GM18520 (cell line): ENCODE measurements around the gene ARFGAP3.

Experiments
- ATAC-seq: cut with Tn5 transposase; IDR thresholded peaks from one replicate; pipeline ENCODE4 v1.9.1; 2021; ENCODE audit not compliant: unreplicated experiment

The ARFGAP3 gene

DNA sequence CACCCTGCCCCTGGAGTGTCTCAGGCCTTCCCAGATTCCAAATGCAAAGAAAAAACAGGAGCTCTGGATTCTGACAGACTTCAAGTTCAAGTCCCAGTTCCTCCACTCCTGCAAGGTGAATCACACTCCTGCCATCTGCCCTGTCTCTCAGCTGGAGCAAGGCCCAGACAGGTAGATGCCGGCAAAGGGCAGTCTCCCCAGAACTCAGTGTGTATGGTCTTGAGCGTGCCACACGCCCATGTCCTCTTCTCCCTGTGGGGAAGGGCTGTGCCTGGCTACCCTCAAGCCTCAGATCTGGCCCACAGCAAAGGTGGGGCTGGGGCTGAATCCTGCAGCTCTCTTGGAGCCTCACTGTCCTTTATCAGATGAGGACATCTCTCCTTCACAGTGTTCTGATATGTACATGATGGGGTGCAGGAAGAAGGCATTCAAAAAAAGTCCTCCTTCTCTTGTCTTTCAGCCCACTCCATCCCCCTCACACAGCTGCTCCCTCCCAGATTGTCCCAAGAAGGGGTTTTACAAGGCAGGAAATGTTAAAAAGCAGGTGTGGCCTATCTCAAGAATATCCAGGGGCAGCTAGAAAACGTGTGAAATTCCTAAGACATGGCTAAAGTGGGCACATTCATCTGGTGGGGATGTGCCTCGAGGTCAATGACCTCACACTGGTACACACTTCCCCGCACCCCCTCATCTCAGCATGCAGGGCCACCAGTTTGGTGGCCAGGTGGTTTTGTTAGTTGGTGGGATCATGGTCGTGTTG lies 27.7 kb upstream of the ARFGAP3 start:
- no peak for ATAC-seq

DNA sequence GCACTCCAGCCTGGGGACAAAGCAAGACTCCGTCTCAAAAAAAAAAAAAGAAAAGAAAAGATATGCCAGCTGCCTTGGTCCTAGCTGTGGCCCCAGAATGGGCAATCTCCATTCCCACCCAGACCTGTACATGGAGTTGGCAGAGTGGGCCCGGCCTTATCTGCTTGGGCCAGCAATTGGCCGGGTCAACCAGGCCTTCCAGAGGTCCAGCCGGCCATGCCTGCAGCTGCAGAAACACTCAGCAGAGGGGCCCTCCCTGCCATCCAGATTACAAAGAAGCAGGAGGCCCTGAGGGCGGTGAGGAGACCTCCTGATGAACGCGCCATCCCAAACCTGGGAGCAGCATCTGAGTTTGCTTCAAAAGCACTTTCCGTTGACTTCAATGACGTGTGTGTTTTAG lies 26.9 kb upstream of the ARFGAP3 start:
- no peak for ATAC-seq

DNA sequence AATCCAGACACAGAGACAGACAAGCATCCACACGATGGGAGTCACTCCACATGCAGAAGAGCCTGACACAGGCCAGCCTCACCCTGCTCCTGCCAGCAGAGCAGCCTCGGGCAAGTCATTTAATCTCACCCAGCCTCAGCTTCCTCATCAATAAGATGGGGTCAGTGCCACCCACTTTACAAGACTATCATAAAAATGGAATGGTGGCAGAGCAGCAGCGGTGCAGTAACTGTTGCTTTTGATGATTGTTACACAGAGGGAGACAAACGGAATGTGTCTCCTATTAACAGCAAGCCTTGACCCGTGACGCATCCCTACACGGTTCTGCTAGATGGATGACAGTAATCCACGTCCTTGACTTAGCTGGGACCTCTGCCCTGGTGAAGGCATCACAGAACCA lies 26.0 kb upstream of the ARFGAP3 start:
- no peak for ATAC-seq

DNA sequence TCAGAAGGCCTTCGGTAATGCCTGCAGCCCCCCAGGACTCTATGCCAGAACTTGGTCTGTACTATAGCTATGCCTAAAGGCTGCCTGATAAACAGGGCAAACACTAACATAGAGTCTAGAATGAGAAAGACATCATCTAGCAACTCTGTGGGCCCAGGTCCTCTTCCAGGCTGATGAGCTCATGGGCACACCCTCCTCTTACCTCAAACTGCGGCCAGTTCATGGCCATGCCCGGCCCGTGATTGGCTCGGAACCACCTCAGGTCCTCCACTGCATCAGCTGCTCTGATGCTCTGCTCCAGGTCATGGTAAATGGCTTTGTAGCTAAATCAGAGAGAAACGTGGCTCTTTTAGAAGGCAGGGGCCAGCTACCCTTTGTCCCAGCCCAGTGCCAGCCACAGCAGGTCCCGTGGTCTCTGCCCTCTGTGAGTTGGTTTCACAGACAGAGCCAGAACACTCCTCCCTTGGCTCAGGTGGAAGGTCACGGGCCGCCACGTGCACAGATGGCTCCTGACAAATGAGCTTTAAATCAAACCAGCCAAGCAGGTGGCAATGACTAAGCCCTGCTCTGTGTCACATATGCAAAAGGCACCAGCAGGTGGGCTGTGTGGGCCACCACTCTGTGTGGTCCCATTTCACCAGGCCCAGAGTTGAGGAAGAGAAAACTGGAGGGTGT lies 25.0 kb upstream of the ARFGAP3 start:
- ATAC-seq: no peak

DNA sequence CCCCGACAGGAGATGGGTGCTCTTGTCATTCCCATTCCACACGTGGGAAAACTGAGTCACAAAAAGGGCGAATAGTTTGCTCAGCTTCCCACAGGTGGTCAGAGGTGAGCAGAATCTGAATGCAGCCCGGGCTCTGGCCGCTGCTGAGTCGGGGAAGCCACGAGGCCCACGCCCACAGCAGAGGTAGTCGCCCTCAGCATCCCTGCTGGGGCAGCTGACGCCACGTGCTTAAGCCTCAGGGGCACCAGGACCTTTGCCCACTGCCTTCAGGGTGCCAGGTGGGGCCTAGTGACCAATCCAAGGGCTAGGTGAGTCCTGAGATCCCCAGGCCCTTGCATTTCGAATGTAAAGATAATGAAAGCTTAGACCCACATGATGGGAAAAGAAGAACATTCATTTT lies 24.2 kb upstream of the ARFGAP3 start:
- ATAC-seq: no peak

DNA sequence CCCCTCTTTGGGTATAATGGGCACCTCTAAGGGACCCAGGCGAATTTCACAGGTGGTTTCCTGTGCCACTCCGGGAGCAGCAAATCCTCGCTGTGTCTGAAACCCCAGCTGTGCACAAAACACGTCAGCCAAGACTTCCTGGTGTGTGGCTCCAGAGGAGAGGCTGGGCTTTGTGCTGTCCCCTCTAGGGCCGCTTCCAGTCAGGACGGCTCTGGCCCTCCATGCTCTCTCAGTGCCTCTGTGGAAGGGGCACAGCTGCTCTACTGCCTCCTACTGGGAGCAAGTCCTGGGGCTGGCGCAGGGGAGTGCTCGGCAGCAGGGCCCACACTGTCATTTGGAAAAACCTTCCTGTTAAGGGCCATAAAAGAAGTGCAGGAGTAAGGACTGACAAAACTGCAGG lies 23.7 kb upstream of the ARFGAP3 start:
- no peak for ATAC-seq

DNA sequence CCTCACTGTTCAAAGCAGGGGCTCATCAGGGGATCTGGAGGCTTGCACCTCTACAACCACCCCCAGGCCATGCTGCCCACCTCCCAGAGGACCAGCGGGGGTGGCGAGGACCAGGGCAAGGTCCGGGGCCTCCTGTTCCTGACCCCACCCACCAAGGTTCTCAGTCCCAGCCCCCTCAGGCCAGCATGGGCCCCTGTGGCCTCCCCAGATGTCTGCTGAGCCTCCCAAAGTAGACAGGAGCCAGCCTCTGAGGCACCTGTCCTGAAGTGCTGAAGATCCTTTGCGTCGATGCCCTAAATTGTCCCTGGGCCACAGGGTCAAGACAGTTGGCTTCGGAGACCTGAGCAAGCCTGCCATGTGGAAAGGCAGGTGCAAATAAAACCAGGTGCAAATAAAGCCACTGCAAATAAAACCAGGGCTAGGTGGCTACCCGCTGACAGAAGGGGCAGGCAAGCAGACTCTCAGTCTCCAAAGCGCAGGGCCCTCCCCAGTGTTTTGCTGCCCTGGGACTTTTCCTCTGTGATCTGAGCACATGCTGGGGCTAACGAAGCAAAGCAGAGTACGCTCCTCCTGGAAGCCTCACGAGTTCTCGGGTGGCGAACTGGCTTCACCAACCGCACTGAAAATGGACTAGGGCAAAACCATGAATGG lies 22.4 kb upstream of the ARFGAP3 start:
- ATAC-seq: no peak

DNA sequence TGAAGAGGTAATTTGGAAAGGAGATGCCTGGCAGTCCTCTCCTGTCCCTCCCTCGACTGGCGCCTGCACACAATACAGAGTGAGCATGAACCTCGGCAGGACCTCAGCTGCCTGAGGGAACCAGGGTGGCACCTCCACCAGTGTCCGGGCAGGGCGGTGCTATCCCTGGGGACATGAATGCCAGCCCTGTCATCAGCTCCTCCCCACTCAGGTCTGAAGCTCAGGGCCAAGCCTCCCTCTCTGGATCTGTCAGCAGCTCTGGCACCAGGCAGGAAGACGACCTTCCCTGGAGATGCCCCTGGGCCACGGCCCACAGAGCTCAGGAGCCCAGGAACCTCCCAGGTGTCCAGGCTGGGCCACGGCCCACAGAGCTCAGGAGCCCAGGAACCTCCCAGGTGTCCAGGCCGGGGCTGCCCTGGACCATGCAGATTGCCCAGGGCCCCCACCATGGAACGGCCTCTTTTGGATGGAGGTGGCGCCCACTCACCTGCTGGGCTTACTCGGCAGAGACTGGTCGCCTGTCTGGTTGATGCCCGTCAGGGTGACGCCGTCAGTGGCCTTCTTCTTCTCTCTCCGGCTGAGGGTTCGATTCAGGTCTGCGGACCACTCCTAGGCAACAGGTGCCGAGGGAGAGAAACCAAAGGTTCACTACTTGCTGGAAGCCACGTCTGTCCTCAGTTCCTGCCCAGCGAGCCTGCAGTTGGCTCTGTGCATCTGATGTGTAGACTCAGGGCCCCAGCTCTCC lies 21.7 kb upstream of the ARFGAP3 start:
- no peak for ATAC-seq

DNA sequence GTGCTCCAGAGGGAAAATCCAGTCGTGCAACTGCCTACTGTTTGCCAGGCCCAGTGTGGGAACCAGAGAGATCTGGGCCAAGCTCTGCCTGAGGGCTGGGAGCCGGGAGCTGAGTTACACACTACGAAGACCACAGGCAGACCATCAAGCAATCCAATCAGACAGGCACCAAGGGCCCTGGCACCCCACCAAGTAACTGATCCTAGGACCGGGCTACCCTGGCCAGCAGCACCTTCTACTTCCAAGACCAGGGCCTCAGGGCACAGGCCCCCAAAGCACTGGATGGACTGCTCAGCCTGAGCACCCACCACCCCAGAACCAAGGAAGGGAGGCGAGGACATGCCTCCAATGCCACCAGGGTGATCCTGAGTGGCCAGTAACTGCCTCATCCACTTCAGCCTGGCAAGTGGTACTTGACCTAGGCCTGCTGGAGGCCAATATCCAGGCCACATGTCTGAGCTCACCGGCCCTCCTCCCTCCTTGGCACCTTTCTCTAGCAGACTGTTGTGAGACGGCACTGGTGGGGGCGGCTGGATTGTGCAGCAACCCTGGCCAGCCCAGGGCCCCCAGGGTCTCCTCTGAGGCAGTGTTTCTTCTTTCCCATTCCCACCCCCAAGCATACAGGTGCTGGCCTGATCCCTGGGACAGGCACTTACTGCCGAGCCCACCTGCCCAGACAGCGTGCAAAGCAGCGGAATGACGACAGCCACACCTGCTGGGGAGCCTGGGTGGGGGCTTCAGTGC lies 20.7 kb upstream of the ARFGAP3 start:
- no peak for ATAC-seq

DNA sequence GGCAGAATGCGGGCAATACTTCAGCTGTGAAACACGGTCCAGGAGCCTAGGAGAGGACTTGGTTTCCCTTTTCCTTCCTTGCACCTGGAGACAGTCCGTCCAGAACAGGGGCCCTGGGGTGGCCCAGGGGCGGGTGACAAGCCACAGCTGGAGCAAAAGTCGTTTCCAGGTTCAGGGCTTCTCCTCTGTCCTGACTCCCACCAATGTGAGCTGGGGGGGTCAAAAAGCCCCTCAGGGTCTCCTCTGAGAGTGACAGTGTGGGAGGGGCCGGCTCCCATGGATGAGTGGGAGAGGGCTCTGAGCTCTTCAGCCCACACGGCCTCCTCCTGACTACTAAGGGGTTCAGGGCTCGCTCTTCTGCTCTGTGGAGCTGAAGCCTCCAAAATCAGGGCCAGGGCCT lies 20.1 kb upstream of the ARFGAP3 start:
- ATAC-seq: no peak

DNA sequence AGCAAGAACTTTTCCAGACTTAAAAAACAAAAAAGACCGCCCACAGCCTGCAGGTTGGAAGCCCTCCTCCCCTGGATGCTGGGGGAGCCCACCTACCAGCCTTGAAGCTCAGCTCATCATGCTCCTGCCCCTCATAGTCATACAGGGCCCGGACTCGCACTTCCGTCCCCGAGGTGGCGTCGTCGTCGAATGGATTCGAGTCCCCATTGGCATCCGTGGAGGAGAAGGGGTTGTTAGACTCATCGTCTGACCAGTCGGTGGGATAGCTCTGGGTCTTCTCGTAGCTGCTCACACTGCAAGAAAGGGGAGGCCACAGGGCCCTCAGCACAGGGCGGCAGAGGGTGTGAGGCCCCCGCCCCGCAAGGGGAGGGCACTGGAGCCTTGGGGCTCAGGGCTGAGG lies 19.0 kb upstream of the ARFGAP3 start:
- ATAC-seq: no peak

DNA sequence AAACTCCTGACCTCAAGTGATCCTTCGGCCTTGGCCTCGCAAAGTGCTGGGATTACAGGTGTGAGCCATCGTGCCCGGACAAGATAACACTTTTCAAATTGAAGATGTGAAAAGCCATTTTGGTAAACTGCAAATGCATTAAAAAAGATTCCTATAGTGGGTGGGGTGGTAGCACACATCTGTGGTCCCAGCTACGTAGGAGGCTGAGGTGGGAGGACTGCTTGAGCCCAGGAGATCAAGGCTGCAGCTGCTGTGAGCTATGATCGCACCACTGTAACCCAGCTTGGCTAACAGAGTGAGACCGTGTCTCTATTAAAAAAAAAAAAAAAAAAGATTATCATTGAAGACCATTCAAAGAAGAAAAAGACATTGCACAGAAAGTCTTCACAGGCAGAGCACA lies 16.9 kb upstream of the ARFGAP3 start:
- no peak for ATAC-seq

DNA sequence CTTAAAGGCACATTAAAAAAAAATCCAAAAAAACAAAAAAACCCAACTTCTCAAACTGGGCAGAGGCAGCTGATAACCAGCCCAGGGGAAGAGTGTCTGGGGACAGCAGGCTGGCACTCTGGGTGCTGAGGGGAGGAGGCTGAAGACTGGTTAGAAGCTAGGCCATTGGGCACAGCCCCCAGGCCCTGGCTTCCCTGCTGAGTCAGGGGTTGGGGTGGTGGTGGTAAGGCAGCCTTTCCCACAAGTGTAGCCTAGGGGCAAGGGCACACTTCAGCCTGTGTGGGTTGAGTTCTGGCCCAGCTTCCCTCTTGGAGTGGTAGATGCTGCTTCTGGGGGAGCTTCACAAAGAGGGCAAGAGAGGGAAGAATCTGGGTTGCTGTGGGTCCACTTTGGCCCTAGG lies 16.3 kb upstream of the ARFGAP3 start:
- ATAC-seq: no peak

DNA sequence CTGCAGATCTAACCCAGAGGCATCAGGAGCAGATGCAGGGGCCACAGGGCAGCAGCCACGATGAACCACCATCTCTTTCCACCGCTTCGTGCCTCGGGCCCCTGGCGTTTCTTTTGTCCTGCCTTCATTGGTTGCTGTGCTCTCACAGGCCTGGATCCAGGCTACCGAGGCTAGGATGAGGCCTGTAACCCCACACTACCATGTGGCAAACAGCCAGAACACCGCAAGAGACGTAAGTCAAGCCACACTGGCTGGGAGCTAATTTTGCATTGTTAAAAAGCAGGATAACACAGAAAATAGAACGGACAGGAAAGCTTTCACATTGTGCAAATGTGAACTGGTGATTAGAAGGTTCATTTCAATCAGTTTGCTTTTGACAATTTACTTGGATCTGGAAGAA lies 15.7 kb upstream of the ARFGAP3 start:
- no peak for ATAC-seq

DNA sequence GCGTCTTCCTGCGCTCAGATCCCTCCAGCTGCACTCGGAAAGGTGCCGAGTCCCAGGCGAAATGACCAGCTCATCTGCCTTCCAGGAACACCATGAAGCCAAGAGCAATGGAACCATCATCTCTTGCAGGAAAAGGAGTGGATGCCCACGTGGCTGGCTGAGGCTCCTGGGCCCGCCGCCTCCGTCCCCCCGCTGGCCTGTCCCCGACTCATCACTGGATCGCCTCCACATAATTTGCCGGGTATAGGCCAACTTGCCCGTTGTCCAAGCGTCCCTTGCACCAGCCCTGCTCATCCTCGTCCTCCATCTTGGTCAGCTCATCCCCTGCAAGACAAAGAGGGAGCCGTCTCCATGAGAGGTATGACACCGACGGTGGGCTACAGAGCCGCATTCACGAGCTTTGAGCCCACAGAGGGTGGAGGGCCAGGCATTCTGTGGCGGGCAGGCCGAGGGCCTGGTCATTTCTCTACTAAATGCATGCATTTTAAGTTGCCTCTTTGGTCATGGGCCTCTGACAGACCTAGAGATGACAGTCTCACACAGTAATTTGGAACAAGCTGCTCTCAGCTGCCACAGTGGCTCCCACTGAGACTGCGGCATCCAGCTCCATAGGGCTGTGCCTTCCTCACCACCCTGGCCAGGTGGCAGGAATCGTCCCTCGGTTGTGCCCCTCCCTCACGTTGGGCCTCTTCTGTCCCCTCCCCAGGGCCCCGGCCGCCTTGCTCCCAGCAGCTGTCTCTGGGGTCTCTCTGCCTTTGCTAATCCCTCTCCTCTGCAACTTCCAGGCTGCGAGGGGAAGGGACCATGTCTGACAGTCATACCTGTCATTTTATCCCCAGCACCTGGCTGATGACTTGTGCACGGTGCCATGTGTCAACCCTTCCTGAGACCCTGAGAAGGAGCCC lies 14.3 kb upstream of the ARFGAP3 start:
- ATAC-seq: no peak

DNA sequence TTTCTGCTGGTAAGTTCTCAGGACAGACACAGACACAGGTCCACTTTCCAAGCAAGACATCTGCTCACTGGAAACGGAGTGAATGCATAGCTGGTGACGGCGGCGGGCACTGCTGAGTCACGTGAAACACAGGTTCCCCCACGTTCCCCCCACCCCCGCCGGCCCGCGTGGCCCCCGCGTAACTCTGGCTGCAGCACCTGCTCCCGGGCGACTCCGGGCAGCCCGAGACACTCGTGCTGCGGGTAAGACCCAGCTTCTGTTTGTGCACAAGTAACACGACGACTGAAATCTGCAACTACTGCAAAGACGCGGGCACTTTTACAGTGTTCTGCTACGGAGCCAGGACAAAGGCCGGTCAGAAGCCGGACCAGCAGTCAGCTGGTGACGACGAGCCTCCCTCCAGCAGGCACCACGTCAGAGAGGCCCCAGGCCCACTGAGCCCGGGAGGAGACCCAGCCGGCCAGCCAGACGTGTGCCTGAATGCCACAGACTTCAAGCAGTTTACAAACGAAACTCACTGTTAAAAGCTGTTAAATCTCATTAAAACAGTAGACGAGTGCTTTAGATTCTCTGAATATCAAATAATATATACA lies 12.9 kb upstream of the ARFGAP3 start:
- ATAC-seq: no peak

DNA sequence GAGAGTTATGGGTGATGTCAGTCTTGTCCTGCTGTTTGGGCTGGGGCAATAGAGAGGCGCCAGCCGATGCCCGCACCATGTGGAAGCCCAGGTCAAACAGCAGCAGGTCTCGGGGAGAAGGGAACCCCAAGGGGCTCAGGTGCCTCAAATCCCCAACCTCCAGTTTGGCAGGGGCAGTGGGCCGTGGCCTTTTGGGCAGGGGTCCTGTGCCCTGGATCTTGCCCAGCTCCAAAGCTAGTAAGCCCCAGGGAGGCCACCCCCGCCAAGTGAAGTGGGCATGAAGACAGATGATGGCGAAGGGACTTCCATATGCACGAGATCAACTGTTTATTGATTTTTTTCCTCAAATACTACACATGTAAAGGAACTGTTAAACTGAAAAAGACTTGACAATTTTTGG lies 12.4 kb upstream of the ARFGAP3 start:
- ATAC-seq: no peak

DNA sequence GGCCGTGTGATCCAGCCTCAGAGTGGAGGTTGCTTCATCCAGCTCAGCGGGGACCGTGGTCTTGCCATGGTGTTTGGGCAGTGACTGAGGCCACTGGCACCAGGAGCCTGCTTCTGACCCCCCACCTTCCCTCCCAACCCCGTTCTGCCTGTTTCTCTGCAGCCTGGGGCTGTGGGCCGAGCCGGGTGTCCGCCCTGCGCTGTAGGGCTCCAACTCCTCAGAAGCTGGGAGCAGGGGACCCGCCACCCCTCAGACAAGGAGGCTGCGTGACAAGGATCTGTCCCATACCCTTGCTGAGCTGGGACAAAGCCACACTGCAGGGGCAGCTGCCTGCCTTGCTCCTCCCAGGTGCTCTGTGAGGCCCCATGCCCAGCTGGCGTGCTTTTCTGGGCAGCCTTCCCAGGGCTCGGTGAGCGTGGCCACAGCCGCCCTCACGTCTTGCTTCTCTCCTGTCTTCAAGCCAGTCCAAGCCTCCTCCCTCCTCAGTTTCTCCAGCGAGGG lies 11.7 kb upstream of the ARFGAP3 start:
- ATAC-seq: no peak

DNA sequence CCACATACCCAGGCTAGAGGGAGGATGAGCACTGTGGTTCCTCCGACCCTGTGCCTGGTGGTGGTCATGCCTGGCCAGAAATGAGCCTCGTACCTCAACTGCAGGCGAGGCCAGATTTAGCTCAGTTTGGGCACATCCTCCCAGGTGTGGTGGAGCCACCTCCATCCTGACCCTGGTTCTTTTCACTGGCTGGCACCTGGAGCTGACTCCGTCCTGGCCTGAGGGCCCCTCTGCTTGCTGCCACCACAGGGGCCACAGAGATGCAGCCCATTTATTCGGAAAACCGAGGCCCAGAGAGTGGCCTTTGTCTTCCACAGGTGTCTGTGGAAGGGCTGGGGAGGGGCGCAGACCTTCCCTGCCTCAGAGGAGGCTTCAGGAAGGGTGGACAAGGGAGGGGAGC lies 9.0 kb upstream of the ARFGAP3 start:
- ATAC-seq: no peak
